GM18511 (cell line): ENCODE measurements around the gene NOS3.

Experiments used
- ATAC-seq: cut with Tn5 transposase; IDR thresholded peaks from one replicate; pipeline ENCODE4 v1.9.1; 2021; ENCODE audit warnings: mild to moderate bottlenecking, moderate library complexity; ENCODE audit not compliant: unreplicated experiment

NOS3 gene

DNA sequence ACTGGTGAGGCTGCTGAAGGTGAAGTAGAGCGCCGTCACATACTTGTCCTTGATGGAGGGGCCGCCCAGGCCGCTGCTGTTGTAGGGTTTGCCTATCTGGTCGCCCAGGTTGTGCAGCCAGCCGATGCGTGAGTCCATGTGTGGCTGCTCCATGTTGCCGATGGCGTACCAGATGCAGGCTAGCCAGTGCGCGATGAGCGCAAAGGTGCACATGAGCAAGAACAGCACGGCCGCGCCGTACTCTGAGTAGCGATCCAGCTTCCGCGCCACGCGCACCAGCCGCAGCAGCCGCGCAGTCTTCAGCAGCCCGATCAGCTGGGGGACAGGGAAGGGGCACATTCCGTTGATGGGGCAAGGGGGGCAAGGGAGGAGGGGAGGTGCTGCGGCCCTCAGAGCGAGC is 39.3 kb upstream of the NOS3 start:
- ATAC-seq = no peak

- no peak for ATAC-seq
These were observed 38.3 kb upstream of the NOS3 start for GRCh38 chr7:150952331-150953050.

GRCh38 chr7:150953061-150953997 is 37.5 kb upstream of the NOS3 start:
- ATAC-seq = no peak

DNA sequence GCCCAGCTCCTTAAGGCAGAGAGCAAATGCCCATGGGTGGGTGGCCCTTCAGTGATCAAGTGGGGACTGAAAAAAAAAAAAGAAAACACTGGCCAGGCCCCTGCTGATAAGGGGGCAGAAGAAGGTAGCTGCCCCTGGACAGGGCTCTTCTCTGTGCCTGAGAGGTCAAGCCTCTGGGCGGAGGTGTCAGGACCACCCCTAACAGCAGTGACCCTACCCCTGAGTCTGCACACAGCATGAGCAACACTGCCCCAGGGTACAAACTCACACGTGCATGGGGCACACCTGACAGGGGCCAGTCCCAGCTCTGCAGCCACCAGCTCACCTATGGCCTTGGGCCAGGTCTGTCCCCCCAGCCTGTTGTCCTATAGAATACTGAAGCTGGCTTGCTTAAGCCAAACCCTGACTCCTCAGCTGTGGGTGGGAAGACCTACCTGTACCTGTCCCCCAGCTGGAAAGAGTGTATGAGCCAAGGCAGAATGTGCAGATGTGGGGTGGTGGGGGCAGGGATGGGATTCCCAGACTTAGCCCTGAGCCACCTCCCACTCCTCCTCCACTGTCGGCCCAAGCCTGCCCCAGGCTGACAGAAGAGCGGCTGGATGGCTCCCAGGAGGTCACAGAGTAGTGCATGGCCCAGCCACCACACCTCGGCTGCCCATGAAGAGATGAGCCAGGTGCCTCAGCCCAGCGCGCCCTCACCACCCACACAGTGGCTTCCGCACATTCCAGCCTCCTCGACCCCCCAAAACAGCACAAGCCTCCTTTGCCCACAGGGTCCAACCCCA is 36.4 kb upstream of the NOS3 start:
- ATAC-seq = no peak

DNA sequence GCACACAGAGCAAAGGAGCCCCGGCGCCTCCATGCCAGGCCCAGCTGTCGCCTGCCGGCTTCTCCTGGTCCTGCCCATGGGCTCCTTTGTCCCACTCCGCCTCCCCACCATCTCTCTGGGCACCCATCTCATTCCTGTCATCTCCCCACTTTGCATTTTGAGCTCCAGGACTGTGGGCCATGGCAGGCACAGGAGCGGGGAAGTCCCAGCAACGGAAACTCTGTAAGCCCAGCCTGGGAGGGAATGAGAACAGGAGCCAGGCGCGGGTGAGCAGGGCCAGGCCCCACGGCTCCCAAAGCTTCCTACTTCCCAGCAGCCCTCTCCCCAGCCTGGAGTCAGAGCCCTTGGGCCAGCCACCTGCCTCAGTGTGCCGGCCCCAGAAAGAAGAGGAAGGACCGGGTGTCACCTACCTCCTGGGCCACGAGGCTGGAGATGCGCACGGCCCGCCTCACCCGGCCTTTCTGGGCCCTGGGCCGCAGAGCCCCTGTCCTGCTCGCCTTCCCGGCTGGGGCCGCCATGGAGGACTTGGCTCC is 35.8 kb upstream of the NOS3 start:
- ATAC-seq = no peak

- no peak for ATAC-seq
These were observed 35.1 kb upstream of the NOS3 start for GRCh38 chr7:150955519-150956394.

DNA sequence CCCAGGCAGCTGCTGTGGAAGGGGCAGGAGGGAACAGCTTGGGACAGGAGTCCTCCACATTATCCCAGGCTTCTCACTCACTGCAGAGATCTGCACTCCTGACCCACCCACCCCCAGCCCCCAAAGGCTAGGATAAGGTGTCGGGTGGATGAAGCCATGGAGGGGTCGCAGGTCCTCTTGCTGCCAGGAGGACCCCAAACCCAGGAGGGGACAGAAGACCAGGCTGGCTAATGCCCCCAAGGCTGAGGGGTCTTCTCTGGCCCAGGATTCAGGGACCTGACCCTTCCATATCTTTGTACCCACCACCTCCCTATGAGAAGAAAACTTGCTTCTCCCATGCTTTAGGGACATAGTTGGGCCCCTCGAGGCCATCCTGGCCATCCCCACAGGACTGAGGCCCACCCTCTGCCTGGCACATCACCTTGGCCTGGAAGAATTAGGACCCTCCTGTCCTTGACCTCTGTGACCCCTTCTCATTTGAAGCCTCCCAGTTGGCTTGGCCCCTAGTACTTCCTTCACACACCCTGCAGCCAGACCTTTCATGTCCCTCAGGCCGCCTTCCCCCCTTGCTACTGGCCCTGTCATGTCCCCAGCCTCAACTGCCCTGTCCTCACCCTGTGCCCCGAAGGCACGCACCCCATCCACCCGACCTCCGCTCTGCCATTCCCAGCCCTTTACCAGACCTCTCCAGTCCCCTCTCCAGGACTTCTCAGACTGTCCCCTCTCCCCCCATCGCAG is 34.3 kb upstream of the NOS3 start:
- ATAC-seq = no peak

DNA sequence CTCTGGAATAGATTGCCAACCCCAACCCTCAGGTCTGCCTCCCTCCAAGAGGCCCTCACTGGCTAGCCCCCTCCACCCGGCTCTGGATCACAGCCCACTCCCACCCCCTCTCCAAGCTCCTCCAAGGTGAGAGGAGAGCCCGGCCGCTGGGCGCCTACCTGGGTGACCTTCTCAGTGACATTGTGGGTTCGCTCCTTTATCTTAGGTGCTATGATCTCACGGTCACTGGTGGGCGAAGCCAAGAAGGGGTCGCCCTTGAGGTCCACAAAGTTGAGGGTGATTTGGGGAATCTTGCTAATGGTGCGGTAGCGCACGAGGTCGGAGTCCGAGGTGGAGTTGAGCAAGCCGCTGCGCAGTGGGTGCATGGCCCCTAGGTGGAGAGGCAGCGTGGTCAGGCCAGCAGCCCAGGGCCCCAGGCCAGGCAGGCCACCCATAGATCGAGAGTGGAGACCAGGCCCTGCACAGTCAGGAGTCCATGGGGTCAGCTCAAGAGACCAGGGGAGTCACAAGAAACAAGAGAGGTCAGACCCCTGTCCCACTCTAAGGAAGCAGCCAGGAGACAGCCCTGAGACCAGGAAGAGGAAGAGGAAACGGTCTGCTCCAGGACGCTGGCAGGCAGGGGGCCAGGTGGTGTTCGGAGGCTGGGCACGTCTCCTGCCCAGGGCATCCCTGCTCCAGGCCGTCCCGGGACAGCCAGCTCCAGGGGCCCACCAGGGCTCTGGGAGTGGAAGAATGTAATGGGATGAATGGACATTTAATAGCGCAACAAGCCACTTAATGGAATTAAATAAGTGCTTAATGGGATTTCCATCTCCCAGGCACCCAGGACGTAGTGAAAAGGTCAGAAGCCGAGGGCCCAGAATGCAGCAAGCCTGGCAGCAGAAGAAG is 33.4 kb upstream of the NOS3 start:
- ATAC-seq = no peak

DNA sequence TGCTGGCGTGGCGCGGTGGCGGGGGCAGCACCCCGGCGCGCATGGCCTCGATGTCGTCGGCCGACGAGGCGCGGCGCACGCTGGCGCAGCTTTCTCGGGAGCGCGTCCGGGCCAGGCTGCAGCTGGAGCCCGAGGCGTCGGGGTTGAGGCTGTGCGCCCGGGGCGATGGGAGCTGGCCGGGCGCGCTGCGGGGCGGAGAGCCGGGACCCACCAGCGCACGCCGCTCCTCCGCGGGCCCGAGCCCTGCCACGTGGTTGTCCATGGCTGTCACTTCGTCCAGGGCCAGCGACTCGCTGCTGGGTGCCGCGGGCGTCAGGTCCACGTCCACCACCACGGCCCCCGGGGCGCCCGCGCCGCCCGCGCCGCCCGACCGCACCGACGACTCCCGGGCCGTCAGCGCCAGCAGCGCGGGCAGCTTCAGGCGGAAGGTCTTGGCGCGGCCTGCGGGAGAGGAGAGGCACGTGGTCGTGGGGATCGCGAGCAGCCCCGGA is 32.7 kb upstream of the NOS3 start:
- ATAC-seq = no peak

GRCh38 chr7:150958597-150958996 is 32.2 kb upstream of the NOS3 start:
- ATAC-seq = no peak

DNA sequence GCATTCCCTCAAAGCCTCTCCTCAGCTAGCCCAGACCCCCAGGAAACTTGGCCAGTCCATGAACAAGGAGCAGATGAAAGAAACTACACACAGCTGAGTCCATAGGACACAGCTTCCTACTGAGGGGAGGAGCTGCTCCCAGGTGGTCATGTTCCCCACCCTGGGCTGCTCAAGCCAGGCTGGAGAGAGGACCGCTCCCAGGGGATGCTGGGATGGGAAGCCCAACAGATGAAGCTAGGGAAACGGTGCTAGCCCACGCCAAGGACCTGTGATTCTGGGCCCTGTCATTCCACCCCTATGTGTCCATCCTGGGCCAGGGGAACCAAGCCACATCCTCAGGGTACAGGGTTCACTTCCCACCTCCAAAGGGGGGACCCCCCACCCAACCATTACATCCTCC is 31.7 kb upstream of the NOS3 start:
- no peak for ATAC-seq

DNA sequence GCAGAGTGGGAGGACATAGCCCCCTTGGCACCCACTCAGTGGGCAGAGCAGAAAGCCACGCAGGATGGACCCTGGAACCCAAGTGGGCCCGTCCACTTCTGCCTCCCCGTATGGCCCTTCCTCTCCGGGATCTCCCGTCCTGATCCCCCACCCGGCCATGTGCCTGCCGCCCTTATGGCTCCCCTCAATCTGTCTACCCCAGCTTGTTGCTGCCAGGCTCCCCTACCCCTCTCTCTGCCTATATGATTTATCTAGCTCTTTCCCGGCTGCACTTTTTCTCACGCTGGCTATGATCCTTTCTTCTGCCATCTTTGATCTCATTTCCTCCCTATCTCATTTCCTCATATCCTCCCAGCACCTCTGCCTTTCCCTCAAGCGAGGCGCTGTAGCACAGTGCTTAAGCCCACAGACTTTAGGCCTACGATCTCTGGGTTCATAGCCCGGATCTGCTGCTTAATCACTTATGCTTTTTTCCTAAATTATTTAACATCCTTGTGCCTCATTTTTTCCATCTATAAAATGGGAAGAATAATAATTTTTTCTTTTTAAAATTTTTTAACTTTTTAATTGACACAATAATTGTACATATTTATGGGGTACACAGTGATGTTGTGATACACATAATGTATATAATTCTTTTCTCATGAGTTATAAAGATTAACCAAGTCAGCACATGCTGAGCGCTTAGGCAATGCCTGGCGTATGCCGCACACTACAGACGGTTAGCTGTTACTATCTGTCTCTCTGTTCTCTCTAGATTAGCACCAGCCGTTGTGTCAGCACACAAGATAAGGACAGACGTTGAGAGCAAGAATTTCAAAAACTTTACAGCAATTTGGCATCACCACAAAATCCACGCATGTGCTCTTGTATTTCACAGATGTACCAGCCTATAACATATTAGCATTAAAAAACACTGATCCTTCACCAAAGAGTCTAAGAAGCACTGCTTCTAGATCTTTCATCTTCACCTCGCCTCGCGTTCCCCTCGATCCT is 30.8 kb upstream of the NOS3 start:
- no peak for ATAC-seq

DNA sequence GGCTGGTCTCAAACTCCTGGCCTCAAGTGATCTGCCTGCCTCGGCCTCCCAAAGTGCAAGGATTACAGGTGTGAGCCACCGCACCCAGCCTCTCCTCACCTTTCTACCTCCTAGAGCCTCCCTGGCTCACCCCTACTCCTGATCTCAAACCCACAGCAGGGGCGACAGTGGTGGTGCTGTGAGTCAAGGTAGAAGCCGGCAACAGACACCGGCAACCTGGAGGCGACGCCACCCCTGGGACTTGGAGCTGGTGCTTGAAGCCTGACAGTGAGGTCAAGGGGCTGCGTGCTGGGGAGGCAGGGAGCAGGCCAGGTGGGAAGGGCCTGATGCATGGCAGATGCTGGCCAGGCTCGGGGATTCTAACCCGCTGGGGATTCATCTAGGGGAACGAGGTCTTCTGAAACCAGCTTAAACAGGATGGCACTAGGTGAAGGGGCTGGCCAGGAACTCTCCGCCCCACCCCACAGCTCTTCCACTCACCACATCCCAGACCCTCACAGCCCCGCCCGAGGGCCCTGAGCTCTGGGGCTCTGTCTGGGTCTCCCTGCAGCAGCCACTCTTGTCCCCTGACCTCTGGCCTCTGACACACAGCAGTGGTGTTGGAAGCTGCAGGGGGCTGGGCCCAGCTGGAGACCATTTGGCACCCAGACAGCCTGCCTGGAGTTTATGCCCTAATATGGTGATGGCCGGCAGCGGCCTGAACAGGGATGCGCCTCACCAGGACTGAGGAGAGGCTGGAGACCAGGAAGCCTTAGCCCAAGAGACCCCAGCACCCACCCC is 29.1 kb upstream of the NOS3 start:
- ATAC-seq = no peak

DNA sequence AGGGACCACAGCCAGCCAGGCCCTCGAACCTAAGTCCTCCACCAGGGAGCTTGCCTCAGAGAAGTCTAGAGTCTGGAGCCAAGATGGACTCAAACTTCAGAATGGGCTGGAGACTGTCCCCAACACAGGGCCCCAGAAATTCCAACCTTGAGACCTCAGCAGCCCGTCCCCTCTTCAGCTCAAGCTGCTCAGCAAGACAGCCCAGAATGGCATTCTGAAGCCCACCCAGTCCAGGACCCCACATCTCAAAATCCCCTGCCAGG is 28.6 kb upstream of the NOS3 start:
- ATAC-seq = no peak

GRCh38 chr7:150962553-150963399 is 28.0 kb upstream of the NOS3 start:
- peak; percentile 89 for ATAC-seq
